NOMO-1 treated with dmso at 0.1 percent for 144 hours (cell line): ENCODE results near the gene ANP32A.
A peak's percentile ranks its signal among the peaks of the same experiment; 100 is the strongest.

Experiments used
- DNase-seq: peaks from one replicate; lab custom pipeline; 2025; ENCODE audit not compliant: unreplicated experiment; lab: John Stamatoyannopoulos, UW

ANP32A gene

DNA sequence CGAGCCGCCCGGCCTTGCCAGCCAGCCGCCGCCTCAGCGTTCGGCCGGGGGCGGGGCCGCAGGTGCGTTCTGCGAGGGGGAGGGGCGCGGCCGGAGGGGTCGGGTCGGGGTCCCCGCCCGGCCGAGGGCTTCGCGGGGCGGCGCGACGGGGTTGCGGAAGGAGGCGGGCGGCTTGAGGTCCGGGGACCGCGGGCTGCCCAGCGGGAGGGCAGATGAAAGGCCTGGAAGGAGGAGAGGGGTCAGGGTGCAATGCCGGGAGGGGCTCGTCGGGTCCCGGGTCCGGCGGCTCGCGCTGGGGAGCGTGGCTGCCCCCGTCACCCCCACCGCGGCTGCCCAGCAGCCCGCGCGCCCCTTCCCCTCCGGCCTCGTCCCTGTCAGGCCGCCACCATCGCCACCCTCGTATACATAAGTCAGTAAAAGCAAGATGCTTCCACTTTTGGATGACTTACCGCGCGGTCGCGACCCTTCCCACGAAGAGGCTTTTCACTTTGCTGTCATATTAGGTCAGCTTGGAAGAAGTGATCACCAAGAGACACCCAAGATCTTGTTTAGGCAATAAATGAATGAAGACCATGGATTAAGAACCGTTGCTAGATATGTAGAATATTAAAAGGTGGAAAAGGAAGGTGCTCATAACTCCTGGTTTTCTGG, 620 bp upstream of the ANP32A start:
- DNase-seq: no peak

DNA sequence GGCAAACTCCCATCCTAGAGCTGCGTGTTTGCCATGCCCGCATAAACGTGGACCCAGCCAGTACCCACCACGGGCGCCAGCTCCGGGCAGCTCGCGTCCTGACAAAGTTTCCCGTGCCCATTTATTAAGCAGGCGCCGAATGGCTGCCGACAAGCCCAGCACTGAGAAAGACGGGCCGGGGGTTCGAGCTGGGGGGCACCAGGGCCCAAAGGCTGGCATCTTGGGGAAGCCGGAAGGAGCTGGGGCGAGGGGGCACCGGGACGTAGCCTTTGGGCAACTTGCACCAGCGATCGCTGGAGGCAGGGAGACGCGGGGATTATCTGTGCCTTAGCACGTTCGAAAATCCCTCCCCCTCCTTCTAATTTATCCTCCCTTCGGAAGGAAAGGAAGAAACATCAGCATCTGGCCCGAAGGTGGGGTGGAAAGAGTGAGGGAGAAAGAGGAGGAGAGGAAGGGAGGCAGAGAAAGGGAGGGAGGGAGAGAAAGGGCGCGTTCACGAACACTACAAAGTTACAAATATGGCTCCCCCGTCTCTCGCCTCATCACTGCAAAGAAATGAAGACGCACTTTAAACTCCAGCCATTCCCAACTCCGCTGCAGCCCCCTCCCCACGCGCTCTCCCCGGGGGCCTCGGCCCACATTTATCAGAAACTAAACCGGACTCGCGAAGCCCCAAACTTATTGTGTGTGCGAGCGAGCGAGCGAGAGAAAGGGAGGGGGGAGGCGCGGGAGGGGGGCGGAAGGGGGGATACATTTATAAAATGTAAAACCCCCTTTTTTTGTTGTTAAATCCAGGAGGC, 1.0 kb downstream of the ANP32A start:
- no peak for DNase-seq

DNA sequence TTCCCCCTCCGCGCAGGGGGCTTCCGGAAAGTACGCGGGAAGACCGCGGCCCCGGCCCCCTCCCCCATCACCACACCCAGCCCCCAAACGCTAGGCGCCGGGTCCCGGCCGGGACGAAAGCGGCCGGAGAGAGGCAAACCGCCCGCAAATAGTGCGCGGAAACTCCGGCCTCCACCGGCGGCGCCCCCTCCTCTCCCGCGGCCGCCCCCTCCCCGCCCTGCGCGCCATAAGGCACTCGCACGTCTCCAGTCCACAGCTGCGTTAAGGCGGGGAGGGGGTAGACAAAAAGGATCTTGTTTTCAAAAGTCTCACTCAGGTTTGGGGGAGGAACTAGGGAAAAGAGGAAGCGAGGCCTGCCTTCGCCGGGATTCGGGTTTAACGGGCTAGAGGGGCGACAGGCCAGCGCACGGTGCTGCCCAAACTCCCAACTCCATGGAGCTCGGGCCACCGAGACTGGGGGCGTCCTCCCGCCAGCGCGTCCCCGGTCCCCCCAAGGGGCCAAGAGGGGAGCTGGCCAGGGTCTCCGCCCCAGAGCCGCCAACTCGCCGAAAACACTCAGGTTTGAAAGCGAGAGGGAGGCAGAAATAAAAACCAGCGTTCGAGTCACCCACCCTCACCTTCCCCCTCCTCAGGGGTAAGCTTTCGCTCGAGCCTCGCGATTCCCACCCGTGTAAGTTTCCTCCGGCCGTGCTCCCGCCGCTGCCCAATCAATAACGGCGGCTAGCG, 1.8 kb downstream of the ANP32A start:
- peak; percentile 92 for DNase-seq

- peak; percentile 62 for DNase-seq
Measured at GRCh38 chr15:68818066-68818768, 2.5 kb downstream of the ANP32A start.

DNA sequence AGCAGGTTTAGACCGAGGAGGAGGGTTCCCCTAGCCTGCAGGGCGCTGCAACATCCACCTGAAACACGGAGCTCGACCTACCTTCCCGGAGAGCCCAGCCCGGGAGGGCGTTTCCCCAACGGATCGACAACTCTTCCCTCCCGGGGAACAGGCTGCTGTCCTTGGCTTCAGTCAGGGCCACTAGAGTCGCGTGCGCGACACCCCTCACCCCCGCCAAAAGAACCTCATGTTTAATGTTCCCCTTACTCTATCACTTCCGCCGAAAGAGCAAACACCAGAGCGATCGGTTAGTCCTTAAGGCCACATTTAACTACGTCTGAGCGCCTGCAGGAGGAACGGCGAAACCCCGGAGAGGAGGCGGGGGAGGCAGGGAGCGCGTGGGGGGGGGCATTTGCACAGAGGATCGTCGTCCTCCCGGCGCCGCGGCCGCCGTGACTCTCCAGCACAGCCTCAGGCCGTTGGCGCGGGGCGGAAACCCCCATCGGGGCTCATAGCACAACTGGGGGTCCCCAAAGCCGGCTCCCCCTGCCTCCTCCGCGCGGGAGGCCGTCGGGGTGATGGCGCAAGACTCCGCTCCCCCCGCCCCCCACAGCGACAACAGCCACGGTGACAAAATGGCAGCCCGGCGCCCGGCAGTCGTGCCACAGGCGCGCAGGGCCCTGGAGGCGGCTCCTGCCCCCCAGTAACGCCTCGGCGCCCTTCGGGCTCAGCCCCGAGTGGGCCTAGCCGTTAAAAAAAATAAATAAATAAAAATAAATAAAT, 3.2 kb downstream of the ANP32A start:
- DNase-seq: peak; percentile 66

GRCh38 chr15:68816795-68817303, 3.8 kb downstream of the ANP32A start:
- DNase-seq: no peak

GRCh38 chr15:68816158-68816557, 4.5 kb downstream of the ANP32A start:
- no peak for DNase-seq

GRCh38 chr15:68815598-68815997, 5.1 kb downstream of the ANP32A start:
- no peak for DNase-seq

DNA sequence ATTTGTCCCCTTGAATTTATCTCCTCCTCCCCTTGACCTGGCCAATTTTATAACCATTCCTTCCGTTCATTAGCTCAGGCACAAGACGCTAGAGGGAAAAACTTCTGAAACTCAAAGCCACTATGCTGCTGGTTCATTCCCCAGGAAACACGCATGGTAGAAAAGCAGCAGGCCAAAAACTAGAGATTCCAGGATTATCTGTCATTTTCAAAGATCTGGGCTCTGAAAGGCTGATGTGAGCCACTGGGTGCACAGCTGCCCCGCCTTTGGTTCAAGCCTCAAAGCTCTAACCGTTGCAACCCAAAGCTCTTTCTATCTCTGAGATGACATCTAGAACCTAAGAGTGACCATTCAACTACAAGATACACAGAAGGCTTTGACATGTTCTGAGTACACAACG, 6.1 kb downstream of the ANP32A start:
- DNase-seq: no peak

- DNase-seq: no peak
Measured at GRCh38 chr15:68812597-68813431, 7.9 kb downstream of the ANP32A start.

DNA sequence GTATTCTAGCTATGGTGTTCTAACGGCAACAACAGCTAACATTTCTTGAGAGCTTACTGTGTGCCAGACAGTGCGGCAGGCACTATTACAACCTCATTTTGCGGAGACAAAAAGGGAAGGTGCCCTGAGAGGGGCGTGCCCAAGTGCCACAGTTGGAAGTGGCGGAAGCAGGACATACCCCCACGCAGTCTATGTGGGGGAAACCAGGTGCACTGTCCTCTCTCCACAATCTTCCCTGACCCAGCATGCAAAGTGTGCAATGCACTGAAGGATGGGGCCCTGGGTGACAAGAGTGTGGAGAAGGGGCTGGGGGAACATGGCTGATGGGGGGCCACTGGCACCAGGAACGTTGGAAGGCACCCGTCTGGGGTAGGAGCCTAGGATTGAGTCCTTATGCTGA, 8.6 kb downstream of the ANP32A start:
- DNase-seq: no peak

GRCh38 chr15:68809517-68809916, 11.2 kb downstream of the ANP32A start:
- DNase-seq: no peak

DNA sequence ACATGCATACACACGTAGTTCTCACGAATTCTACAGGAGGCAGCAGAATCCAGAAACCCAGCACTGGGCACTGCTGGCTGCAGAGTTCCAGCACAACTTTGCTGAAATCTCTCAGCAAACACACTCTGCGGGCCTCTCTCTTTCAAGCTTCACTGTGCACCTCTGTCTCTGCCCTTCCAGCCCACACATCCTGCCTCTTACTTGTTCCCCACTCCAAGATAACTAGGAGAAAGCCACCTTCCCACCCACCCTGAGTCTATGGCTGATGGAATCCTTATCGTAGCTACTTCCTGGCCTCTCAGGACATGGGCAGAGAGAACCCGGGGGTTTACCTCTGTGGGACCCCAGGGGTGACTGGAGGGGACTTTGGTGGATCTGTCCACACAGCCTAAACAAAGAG, 11.9 kb downstream of the ANP32A start:
- DNase-seq: no peak

GRCh38 chr15:68808091-68808490, 12.6 kb downstream of the ANP32A start:
- DNase-seq: no peak

DNA sequence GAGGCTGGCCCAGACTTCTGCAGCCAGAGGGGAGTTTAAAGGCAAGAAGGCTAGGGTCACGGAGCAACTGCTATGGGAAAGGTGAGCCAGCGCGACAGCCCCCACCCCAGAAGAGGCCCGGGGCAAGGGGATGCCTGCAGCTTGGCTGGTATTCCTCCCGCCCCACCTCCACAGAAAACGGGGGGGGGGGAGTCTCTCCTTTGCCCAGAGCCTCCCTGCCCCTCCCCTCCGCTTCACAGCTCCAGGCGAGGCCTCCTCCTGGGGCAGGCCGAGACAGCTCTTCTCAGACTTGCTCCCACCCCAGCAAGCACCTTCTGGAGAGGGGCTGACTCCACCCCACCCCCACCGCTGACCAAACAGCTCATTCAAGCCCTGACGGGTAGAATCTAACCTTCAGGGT, 13.4 kb downstream of the ANP32A start:
- DNase-seq: no peak

DNA sequence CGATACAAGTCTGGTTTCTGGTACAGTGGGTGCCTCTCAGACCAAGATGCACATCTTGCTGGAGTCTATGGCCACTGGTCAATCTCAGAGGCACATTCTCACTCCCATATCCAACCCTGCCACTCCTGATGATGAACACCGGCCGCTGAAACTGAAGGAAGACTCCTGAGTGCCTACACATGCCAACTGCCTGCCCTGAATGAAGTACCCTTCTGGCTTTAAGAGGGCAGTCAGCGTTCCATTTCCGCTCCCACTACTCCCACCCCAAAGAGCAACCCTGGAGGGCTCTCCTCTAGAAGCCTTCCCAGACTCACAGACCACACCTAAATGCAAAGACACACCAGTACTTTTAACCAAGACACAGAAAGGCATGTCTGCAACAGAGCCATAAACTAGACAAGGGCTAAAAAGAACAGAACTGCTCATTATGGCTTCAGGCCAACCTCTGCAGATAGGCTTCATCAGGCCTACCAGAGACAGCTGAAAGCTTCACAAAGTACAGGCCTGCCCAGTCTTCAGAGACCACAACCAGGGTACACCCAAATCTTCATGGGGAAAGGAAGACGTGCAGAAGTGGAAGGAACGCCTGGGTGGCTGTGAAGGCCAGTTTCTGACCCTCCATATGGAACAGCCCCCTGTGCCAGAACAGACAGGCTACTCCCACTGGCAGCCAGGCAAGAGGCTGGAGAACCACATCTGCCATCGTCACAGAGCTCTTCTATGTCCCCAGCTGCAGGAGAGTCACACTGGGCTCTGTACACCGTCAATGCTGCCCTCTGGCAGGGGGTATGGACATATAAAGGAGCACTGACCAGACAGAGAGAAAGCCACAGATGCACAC, 14.3 kb downstream of the ANP32A start:
- DNase-seq: no peak

- DNase-seq: no peak
Measured at GRCh38 chr15:68802373-68802772, 18.3 kb downstream of the ANP32A start.

GRCh38 chr15:68801572-68802148, 19.0 kb downstream of the ANP32A start:
- no peak for DNase-seq
